Liver (tissue), 9 donors: ENCODE measurements around the gene ANKS3. TPM values are rescaled to one million over a fixed set of nuclear protein-coding genes. Genes with fewer than 3 reads are reported as not detected.

Source experiments
- DNase-seq: peaks from one replicate; pipeline ENCODE4 v3.0.0-alpha.2; 2017; ENCODE audit warnings: low spot score
- H3K27ac ChIP-seq, 2 donors: one replicate each; pipeline ENCODE4 v1.7.0; 2013; ENCODE audit warnings: inconsistent platforms in 2 of 2, low read length in 2 of 2, control low read depth in 1 of 2, low read depth in 1 of 2, mild to moderate bottlenecking in 1 of 2
- H3K27me3 ChIP-seq, 4 donors: one replicate each; pipeline versions ENCODE4 v1.6.1 to v1.7.0; 2013; ENCODE audit warnings: low read length in 3 of 4, inconsistent platforms in 1 of 4, mild to moderate bottlenecking in 1 of 4, moderate library complexity in 1 of 4; ENCODE audit not compliant: control insufficient read depth in 4 of 4, insufficient read depth in 4 of 4
- H3K36me3 ChIP-seq, 4 donors: one replicate each; pipeline versions ENCODE4 v1.6.1 to v1.7.0; 2013; ENCODE audit warnings: low read length in 3 of 4, mild to moderate bottlenecking in 3 of 4, low read depth in 1 of 4, moderate library complexity in 1 of 4; ENCODE audit not compliant: control insufficient read depth in 4 of 4, insufficient read depth in 3 of 4
- H3K4me1 ChIP-seq, 4 donors: one replicate each; pipeline versions ENCODE4 v1.6.1 to v1.7.0; 2013; ENCODE audit warnings: low read length in 3 of 4, mild to moderate bottlenecking in 3 of 4, moderate library complexity in 1 of 4; ENCODE audit not compliant: control insufficient read depth in 4 of 4, insufficient read depth in 4 of 4
- H3K4me3 ChIP-seq, 3 donors: one replicate each; pipeline versions ENCODE4 v1.6.1 to v1.7.0; 2013; ENCODE audit warnings: low read length in 3 of 3, control low read depth in 1 of 3, low read depth in 1 of 3, mild to moderate bottlenecking in 1 of 3
- H3K9ac ChIP-seq, 2 donors: one replicate each; pipeline ENCODE4 v1.7.0; 2013; ENCODE audit warnings: low read length in 2 of 2, mild to moderate bottlenecking in 2 of 2, moderate library complexity in 2 of 2, control low read depth in 1 of 2, low read depth in 1 of 2
- H3K9me3 ChIP-seq, 4 donors: one replicate each; pipeline versions ENCODE4 v1.6.1 to v1.7.0; 2013; ENCODE audit warnings: low read length in 3 of 4; ENCODE audit not compliant: control insufficient read depth in 4 of 4
- CTCF ChIP-seq: fragments of 150-350 bp; IDR thresholded peaks from 2 replicates; pipeline ENCODE4 v1.5.1; 2017; ENCODE audit warnings: improper control_type of control experiment, low read depth, low read length; ENCODE audit not compliant: missing input control
- EGR1 ChIP-seq, 2 donors: IDR thresholded peaks; 2 replicates each; pipeline ENCODE4 v1.6.1; 2016 to 2018; ENCODE audit warnings: antibody characterized with exemption in 2 of 2, low read depth in 2 of 2
- FOXA1 ChIP-seq: IDR thresholded peaks from 2 replicates; pipeline ENCODE4 v1.6.1; 2016; ENCODE audit warnings: antibody characterized with exemption
- FOXA2 ChIP-seq: IDR thresholded peaks from 2 replicates; pipeline ENCODE4 v1.6.1; 2016; ENCODE audit warnings: antibody characterized with exemption
- GABPA ChIP-seq, 2 donors: IDR thresholded peaks in 1 of 2; conservative IDR thresholded peaks in 1 of 2; 2 replicates each; pipeline ENCODE4 v1.6.1; 2016; ENCODE audit warnings: antibody characterized with exemption in 2 of 2, mild to moderate bottlenecking in 1 of 2, moderate library complexity in 1 of 2
- HNF4A ChIP-seq, 2 donors: conservative IDR thresholded peaks; 2 replicates each; pipeline ENCODE4 v1.6.1; 2016; ENCODE audit warnings: antibody characterized with exemption in 2 of 2, mild to moderate bottlenecking in 2 of 2
- JUND ChIP-seq, 2 donors: IDR thresholded peaks; 2 replicates each; pipeline ENCODE4 v1.6.1; 2016; ENCODE audit warnings: antibody characterized with exemption in 2 of 2
- MAX ChIP-seq: IDR thresholded peaks from 2 replicates; pipeline ENCODE4 v1.6.1; 2016; ENCODE audit warnings: antibody characterized with exemption
- NR2F2 ChIP-seq: IDR thresholded peaks from 2 replicates; pipeline ENCODE4 v1.6.1; 2016; ENCODE audit warnings: antibody characterized with exemption
- RAD21 ChIP-seq, 2 donors: IDR thresholded peaks; 2 replicates each; pipeline ENCODE4 v1.6.1; 2016; ENCODE audit warnings: antibody characterized with exemption in 2 of 2, mild to moderate bottlenecking in 2 of 2
- REST ChIP-seq: IDR thresholded peaks from 2 replicates; pipeline ENCODE4 v1.6.1; 2016; ENCODE audit warnings: antibody characterized with exemption, mild to moderate bottlenecking
- RXRA ChIP-seq, 2 donors: IDR thresholded peaks; 2 replicates each; pipeline ENCODE4 v1.6.1; 2017 to 2018; ENCODE audit warnings: antibody characterized with exemption in 2 of 2, mild to moderate bottlenecking in 1 of 2
- SP1 ChIP-seq: IDR thresholded peaks from 2 replicates; pipeline ENCODE4 v1.6.1; 2018; ENCODE audit warnings: antibody characterized with exemption, mild to moderate bottlenecking
- TAF1 ChIP-seq: conservative IDR thresholded peaks from 2 replicates; pipeline ENCODE4 v1.6.1; 2016; ENCODE audit warnings: antibody characterized with exemption, mild to moderate bottlenecking
- YY1 ChIP-seq: IDR thresholded peaks from 2 replicates; pipeline ENCODE4 v1.6.1; 2016; ENCODE audit warnings: antibody characterized with exemption, mild to moderate bottlenecking
- ZBTB33 ChIP-seq: IDR thresholded peaks from 2 replicates; pipeline ENCODE4 v1.6.1; 2016; ENCODE audit warnings: antibody characterized with exemption
- WGBS: extraction: QIAGEN DNeasy Blood & Tissue Kit; methylation state at CpG from one replicate; pipeline ENCODE4 v1.1.7; 2013; 5-methylcytosine and 5-hydroxymethylcytosine counted together
- polyA plus RNA-seq, 2 donors: library from polyadenylated mRNA; stranded (reverse) in 1 of 2; unstranded in 1 of 2; fragments of 200-250 nt in 1 of 2; fragments of >200 nt in 1 of 2; fragmentation: Nextera tagmentation in 1 of 2; extraction: Ambion mirVana in 1 of 2; gene quantifications; one replicate each; pipeline versions ENCODE4 v1.2.1 to v1.2.3, GENCODE V29; 2013 to 2015
- total RNA-seq, 2 donors: library from RNA; depleted of rRNA; stranded (reverse); fragments of >200 nt; gene quantifications; one replicate each; pipeline ENCODE4 v1.2.3, GENCODE V29; 2014
- donor health status: healthy.
- donor health status: healthy.
- donor health status: healthy.
- donor health status: healthy.
- donor health status: healthy.

The ANKS3 gene
- total and polyA plus RNA-seq, 4 donors: 4.0 to 14.0 (median 4.7) TPM

- H3K36me3 ChIP-seq: peaks cover 0 to 12% (median 4%) of the 10 kb centered on the region in 4 donors
- no peaks in the 10 kb centered on the region for H3K27me3 ChIP-seq
- no peak for DNase-seq
- no peak overlapping the region for H3K4me3 ChIP-seq
- 57% methylated on average over 39 of the region's 39 CpGs for WGBS
- no peaks in the 10 kb centered on the region for H3K9me3 ChIP-seq
- peaks cover 19 to 93% (median 75%) of the 10 kb centered on the region in 4 donors for H3K4me1 ChIP-seq
- peak overlapping the region; percentile 55 to 98 for H3K27ac ChIP-seq
- H3K9ac ChIP-seq: peak overlapping the region in 1 of 2 donors; percentile 24
- TF ChIP-seq MAX (no peak), SP1 (peak; percentile 62), YY1 (peak; percentile 49), RXRA (IDR thresholded peaks at IDR 0.05) (peak; percentile 90 to 93), HNF4A (conservative IDR thresholded peaks at IDR 0.05) (peak; percentile 60 to 61), ZBTB33 (no peak), NR2F2 (peak; percentile 10), FOXA1 (no peak), RAD21 (IDR thresholded peaks at IDR 0.05) (no peak), EGR1 (IDR thresholded peaks at IDR 0.05; ENCODE audit: low read depth in 2 of 2) (no peak), CTCF (no peak), GABPA (IDR thresholded peaks at IDR 0.05 in 1 of 2, conservative IDR thresholded peaks at IDR 0.05 in 1 of 2) (no peak)
Observed at GRCh38 chr16:4687946-4688673, 46.0 kb downstream of the ANKS3 start.

GRCh38 chr16:4687416-4687815 lies 46.7 kb downstream of the ANKS3 start:
- no peak for TF ChIP-seq REST
- no peak for TF ChIP-seq SP1
- TF ChIP-seq MAX: no peak
- TF ChIP-seq RXRA (IDR thresholded peaks at IDR 0.05): no peak
- no peak for TF ChIP-seq RAD21 (IDR thresholded peaks at IDR 0.05)
- no peak for TF ChIP-seq TAF1
- TF ChIP-seq ZBTB33: no peak
- no peak for TF ChIP-seq FOXA2
- TF ChIP-seq NR2F2: no peak
- no peak for TF ChIP-seq JUND (IDR thresholded peaks at IDR 0.05)
- Histone ChIP-seq H3K9ac (peak overlapping the region in 1 of 2 donors; percentile 24), H3K4me1 (peaks cover 20 to 93% (median 76%) of the 10 kb centered on the region in 4 donors), H3K36me3 (peaks cover 0 to 12% (median 4%) of the 10 kb centered on the region in 4 donors), H3K27ac (peak overlapping the region; percentile 55 to 98), H3K27me3 (no peaks in the 10 kb centered on the region), H3K9me3 (no peaks in the 10 kb centered on the region), H3K4me3 (no peak overlapping the region)
- DNase-seq: no peak
- 87% methylated on average over 8 of the region's 8 CpGs for WGBS
